Measurements from ENCODE around the gene SLC35E1. TPM values are rescaled to one million over a fixed set of nuclear protein-coding genes. Genes with fewer than 3 reads are reported as not detected.

Gene SLC35E1
- total and polyA plus RNA-seq, 2 donors (not counting 3 experiments of a cell fraction or from before 2014, with no cell fraction given): 36.0 to 37.5 TPM

DNA sequence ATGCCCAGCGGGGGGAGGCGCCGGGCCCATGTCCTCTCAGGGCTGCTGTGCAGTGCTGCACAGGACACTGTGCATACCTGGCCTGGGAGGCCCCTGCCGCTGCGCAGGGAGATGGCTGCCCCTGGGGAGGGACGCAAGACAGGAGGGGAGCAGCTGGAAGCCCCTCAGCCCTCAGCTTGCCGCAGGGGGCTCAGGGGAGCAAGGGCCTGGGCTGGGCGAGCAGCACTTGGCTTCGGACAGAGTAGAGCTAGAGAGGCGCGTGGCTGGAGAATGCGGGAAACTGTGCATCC is 40.9 kb downstream of the SLC35E1 start:
- intact Hi-C loops (cut with micrococcal nuclease) (no loop called here), dilution Hi-C loops (cut with MboI; ENCODE audit: extremely low pct_ligation_motif_present, low sequenced_read_pairs) (no loop called here)
- H3K9ac ChIP-seq (replicated peaks; ENCODE audit: extremely low read depth, insufficient read depth, low read length): no peak overlapping the region
- no peak overlapping the region for H2AFZ ChIP-seq (ENCODE audit: low read depth, low read length)
- no peaks in the 10 kb centered on the region for H3K9me1 ChIP-seq (replicated peaks; ENCODE audit: control insufficient read depth, extremely low read depth, insufficient read depth, low read length)
- FAIRE-seq: no peak
- ChIA-PET POLR2A (no interaction called here), CTCF (no interaction called here)
- no peak for DNase-seq (ENCODE audit: low read depth, low spot score)
- no peak overlapping the region for H3K4me3 ChIP-seq (replicated peaks in 1 of 3; ENCODE audit: insufficient read depth in 1 of 3, low read depth in 1 of 3, low read length in 3 of 3)
- no peaks in the 10 kb centered on the region for H3K9me3 ChIP-seq (replicated peaks; ENCODE audit: control insufficient read depth, insufficient read depth, low read length)
- H3K36me3 ChIP-seq (ENCODE audit: control insufficient read depth in 2 of 2, extremely low read depth in 1 of 2, insufficient read depth in 2 of 2, low read length in 2 of 2): peaks cover 16 to 76% of the 10 kb centered on the region in 2 experiments
- peaks cover 8% of the 10 kb centered on the region for H3K79me2 ChIP-seq (ENCODE audit: control insufficient read depth, insufficient read depth, low read length)
- H3K4me2 ChIP-seq (ENCODE audit: insufficient read depth, low read length): no peak overlapping the region
- TF ChIP-seq JUN (IDR thresholded peaks at IDR 0.05; ENCODE audit: borderline replicate concordance, insufficient read depth, insufficient read length, low read depth): no peak
- no peak for TF ChIP-seq POLR2AphosphoS5 (IDR thresholded peaks at IDR 0.05; ENCODE audit: insufficient read depth, low read depth, low read length)
- no peak for TF ChIP-seq MYC (IDR thresholded peaks at IDR 0.05; ENCODE audit: low read depth, low read length)
- TF ChIP-seq, protein P1, sequence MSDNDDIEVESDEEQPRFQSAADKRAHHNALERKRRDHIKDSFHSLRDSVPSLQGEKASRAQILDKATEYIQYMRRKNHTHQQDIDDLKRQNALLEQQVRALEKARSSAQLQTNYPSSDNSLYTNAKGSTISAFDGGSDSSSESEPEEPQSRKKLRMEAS (IDR thresholded peaks at IDR 0.05; ENCODE audit: insufficient read depth, insufficient read length): no peak
- TF ChIP-seq FOS (IDR thresholded peaks at IDR 0.05; ENCODE audit: borderline replicate concordance, insufficient read depth, low read length): no peak
- H3K4me1 ChIP-seq (ENCODE audit: control insufficient read depth, extremely low read depth, insufficient read depth, low read length): no peaks in the 10 kb centered on the region
- H3K27me3 ChIP-seq (ENCODE audit: control insufficient read depth in 2 of 2, insufficient read depth in 2 of 2, low read length in 2 of 2): no peaks in the 10 kb centered on the region
- no TSS peak for BruUV-seq (replicated peaks)
- no peak overlapping the region for H3K27ac ChIP-seq (ENCODE audit: insufficient read depth, low read depth, low read length)
- H4K20me1 ChIP-seq (replicated peaks; ENCODE audit: control insufficient read depth, extremely low read depth, insufficient read depth, low read length): no peaks in the 10 kb centered on the region

DNA sequence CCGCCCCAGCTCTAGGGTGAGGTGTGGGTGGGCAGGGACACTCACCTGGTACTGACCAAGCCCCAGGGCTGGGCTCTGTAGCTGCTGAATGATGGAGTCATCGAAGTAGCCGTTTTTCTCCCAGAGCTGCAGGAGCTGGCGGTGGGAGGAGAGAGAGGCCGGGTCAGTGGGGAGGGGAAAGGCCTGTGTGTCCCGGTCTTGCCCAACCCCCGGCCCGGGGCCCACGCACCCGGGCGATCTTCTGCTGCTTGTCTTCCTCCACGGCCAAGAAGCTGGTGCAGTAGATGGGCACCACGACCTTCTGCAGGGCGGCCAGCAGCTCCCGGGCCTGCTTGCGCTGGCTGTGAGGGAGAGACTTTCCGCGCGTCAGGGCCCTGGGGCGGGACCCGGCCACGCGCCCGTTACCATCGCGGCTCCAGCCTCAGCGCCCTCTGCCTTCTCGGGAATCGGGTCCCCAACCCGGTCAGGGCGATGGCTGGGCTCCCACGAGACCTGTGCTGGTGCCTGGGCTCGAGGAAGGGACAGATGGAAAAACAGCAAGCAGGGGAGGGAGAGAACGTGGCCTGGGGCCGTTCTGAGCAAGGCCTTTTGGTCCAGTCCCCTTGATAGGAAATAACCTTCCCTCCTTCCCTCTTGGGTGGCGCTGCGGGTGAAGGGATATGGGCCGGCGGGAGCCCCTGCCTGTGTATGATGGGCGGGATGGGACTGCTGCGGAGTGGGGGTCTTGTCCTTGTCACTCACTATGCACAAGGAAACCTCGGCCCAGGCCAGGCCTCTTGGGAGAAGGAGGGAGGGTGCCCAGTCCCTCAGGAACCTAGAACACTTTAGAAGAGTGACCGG is 41.5 kb downstream of the SLC35E1 start:
- BruUV-seq (replicated peaks): no TSS peak
- intact Hi-C loops (cut with micrococcal nuclease): no loop called here
- CTCF ChIA-PET: no interaction called here

More for the DNA sequence above, 41.5 kb downstream of the SLC35E1 start:
- no peaks in the 10 kb centered on the region for H3K4me1 ChIP-seq (ENCODE audit: control insufficient read depth, extremely low read depth, insufficient read depth, low read length)
- TF ChIP-seq POLR2AphosphoS5 (IDR thresholded peaks at IDR 0.05; ENCODE audit: insufficient read depth, low read depth, low read length) (no peak), FOS (IDR thresholded peaks at IDR 0.05; ENCODE audit: borderline replicate concordance, insufficient read depth, low read length) (no peak), POLR2A (IDR thresholded peaks at IDR 0.05; ENCODE audit: low read depth, low read length) (no peak), EZH2 (IDR thresholded peaks at IDR 0.05; ENCODE audit: borderline replicate concordance, low read depth, low read length, severe bottlenecking) (no peak), GATA2 (IDR thresholded peaks at IDR 0.05; ENCODE audit: insufficient read depth, insufficient read length, low read depth, low read length) (no peak), JUN (IDR thresholded peaks at IDR 0.05; ENCODE audit: borderline replicate concordance, insufficient read depth, insufficient read length, low read depth) (no peak), MYC (IDR thresholded peaks at IDR 0.05; ENCODE audit: low read depth, low read length) (no peak)
- TF ChIP-seq, protein P1 (IDR thresholded peaks at IDR 0.05; ENCODE audit: insufficient read depth, insufficient read length): no peak
- TF ChIP-seq, protein P2, sequence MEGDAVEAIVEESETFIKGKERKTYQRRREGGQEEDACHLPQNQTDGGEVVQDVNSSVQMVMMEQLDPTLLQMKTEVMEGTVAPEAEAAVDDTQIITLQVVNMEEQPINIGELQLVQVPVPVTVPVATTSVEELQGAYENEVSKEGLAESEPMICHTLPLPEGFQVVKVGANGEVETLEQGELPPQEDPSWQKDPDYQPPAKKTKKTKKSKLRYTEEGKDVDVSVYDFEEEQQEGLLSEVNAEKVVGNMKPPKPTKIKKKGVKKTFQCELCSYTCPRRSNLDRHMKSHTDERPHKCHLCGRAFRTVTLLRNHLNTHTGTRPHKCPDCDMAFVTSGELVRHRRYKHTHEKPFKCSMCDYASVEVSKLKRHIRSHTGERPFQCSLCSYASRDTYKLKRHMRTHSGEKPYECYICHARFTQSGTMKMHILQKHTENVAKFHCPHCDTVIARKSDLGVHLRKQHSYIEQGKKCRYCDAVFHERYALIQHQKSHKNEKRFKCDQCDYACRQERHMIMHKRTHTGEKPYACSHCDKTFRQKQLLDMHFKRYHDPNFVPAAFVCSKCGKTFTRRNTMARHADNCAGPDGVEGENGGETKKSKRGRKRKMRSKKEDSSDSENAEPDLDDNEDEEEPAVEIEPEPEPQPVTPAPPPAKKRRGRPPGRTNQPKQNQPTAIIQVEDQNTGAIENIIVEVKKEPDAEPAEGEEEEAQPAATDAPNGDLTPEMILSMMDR (IDR thresholded peaks at IDR 0.05; ENCODE audit: extremely low read depth in 1 of 2, insufficient read depth in 1 of 2, low read depth in 1 of 2, low read length in 2 of 2): no peak
- H3K36me3 ChIP-seq (ENCODE audit: control insufficient read depth in 2 of 2, extremely low read depth in 1 of 2, insufficient read depth in 2 of 2, low read length in 2 of 2): peaks cover 22 to 77% of the 10 kb centered on the region in 2 experiments
- dilution Hi-C loops (cut with MboI; ENCODE audit: extremely low pct_ligation_motif_present, low sequenced_read_pairs): no loop called here
- H4K20me1 ChIP-seq (replicated peaks; ENCODE audit: control insufficient read depth, extremely low read depth, insufficient read depth, low read length): no peaks in the 10 kb centered on the region
- H3K9ac ChIP-seq (replicated peaks; ENCODE audit: extremely low read depth, insufficient read depth, low read length): no peak overlapping the region
- H3K79me2 ChIP-seq (ENCODE audit: control insufficient read depth, insufficient read depth, low read length): peaks cover 3% of the 10 kb centered on the region
- no peaks in the 10 kb centered on the region for H3K9me3 ChIP-seq (replicated peaks; ENCODE audit: control insufficient read depth, insufficient read depth, low read length)
- H2AFZ ChIP-seq (ENCODE audit: low read depth, low read length): no peak overlapping the region
- FAIRE-seq: no peak
- H3K4me3 ChIP-seq (replicated peaks in 1 of 3; ENCODE audit: insufficient read depth in 1 of 3, low read depth in 1 of 3, low read length in 3 of 3): no peak overlapping the region
- no peak overlapping the region for H3K27ac ChIP-seq (ENCODE audit: insufficient read depth, low read depth, low read length)
- no peak for DNase-seq (ENCODE audit: low read depth, low spot score)
- H3K27me3 ChIP-seq (ENCODE audit: control insufficient read depth in 2 of 2, insufficient read depth in 2 of 2, low read length in 2 of 2): no peaks in the 10 kb centered on the region
- no peak overlapping the region for H3K4me2 ChIP-seq (ENCODE audit: insufficient read depth, low read length)
- no peaks in the 10 kb centered on the region for H3K9me1 ChIP-seq (replicated peaks; ENCODE audit: control insufficient read depth, extremely low read depth, insufficient read depth, low read length)
- POLR2A ChIA-PET: no interaction called here

All from endothelial cell of umbilical vein (primary cell).